ENCODE measurements around the gene TNFSF13B.

The TNFSF13B gene

DNA sequence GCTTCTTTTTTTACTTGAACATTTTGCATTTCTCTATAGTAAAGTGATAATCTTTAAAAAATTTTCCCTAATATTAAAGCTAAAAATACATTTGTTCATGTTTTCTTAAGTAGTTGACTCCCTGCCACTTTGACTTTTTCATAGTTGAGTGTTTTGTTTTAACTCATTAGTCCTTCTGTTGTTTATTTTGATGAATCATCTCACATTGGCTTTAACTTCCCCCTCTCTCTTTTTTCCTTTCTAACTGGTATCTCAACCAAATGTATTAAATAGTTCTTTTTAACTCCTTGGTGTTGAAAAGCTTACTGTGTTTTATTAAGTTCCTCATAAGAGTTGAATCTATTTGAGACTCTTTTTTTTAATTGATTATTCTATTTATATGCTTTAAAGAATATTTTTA is 2.8 kb downstream of the TNFSF13B start:
- Histone ChIP-seq H3K9ac (ENCODE audit: low read length) (no peak overlapping the region), H3K9me3 (ENCODE audit: control insufficient read depth, low read length) (no peaks in the 10 kb centered on the region), H3K36me3 (ENCODE audit: control insufficient read depth in 1 of 2, insufficient read depth in 2 of 2, low read depth in 1 of 2, low read length in 2 of 2) (no peaks in the 10 kb centered on the region), H3K27ac (ENCODE audit: low read length, poor library complexity, severe bottlenecking) (no peak overlapping the region), H3K4me2 (ENCODE audit: low read length, poor library complexity, severe bottlenecking) (no peak overlapping the region), H2BK120ac (ENCODE audit: low read depth, low read length) (no peak overlapping the region), H2BK12ac (ENCODE audit: low read length in 2 of 2) (no peak overlapping the region), H2BK5ac (ENCODE audit: low read depth, low read length, poor library complexity, severe bottlenecking) (no peak overlapping the region), H3K4me1 (ENCODE audit: control insufficient read depth, insufficient read depth, low read depth, low read length) (peaks cover 7% of the 10 kb centered on the region), H3K79me1 (replicated peaks; ENCODE audit: low read length, poor library complexity, severe bottlenecking) (no peaks in the 10 kb centered on the region), H3K27me3 (ENCODE audit: control insufficient read depth in 1 of 2, insufficient read depth in 1 of 2, low read length in 2 of 2) (no peaks in the 10 kb centered on the region), H3K4me3 (ENCODE audit: insufficient read depth in 1 of 2, low read depth in 1 of 2, low read length in 2 of 2) (no peak overlapping the region), H3K23ac (ENCODE audit: low read length in 2 of 2) (no peak overlapping the region), H3K4ac (ENCODE audit: low read depth in 1 of 2, low read length in 2 of 2) (no peak overlapping the region), H3K18ac (ENCODE audit: low read depth in 1 of 2, low read length in 2 of 2) (no peak overlapping the region), H3K14ac (ENCODE audit: low read length in 2 of 2) (no peak overlapping the region), H2BK15ac (ENCODE audit: low read depth, poor library complexity, severe bottlenecking) (no peak overlapping the region), H4K8ac (ENCODE audit: low read length) (no peak overlapping the region), H2AK5ac (ENCODE audit: low read length, severe bottlenecking) (no peak overlapping the region), H4K91ac (ENCODE audit: low read length) (no peak overlapping the region), H2AFZ (ENCODE audit: low read depth, low read length) (no peak overlapping the region)
- DNase-seq, result peak; percentile 28

DNA sequence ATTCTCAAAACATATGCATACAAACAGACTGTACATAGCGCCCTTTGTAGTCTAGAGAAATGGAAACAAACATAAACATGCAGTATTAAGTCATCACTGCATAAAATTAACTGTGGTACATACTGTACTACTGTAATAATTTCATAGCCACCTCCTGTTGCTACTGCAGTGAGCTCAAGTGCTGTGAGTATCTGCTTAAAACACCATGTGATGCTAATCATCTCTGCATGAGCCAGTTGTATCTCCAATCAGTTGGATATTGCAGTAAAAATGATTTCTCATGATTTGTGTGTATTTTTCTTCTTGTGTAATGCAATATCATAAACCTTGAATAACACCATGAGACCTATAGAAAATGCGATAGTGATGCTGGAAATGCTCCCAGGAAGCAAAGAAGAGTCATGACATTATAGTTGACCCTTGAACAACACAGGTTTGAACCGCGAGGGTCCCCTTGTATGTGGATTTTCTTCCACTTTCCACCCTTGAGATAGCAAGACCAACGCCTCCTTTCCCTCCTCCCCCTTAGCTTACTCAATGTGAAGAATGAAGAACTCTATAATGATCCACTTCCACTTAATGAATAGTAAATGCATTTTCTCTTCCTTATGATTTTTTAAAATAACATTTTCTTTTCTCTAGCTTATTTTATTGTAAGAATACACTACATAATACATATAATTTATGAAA is 4.1 kb downstream of the TNFSF13B start:
- Histone ChIP-seq H3K27me3 (ENCODE audit: control insufficient read depth in 1 of 2, insufficient read depth in 1 of 2, low read length in 2 of 2) (no peaks in the 10 kb centered on the region), H2BK5ac (ENCODE audit: low read depth, low read length, poor library complexity, severe bottlenecking) (no peak overlapping the region), H3K9me3 (ENCODE audit: control insufficient read depth, low read length) (no peaks in the 10 kb centered on the region), H3K9ac (ENCODE audit: low read length) (no peak overlapping the region), H3K4me2 (ENCODE audit: low read length, poor library complexity, severe bottlenecking) (no peak overlapping the region), H2AFZ (ENCODE audit: low read depth, low read length) (no peak overlapping the region), H2BK120ac (ENCODE audit: low read depth, low read length) (no peak overlapping the region), H3K4me1 (ENCODE audit: control insufficient read depth, insufficient read depth, low read depth, low read length) (peaks cover 7% of the 10 kb centered on the region), H2BK15ac (ENCODE audit: low read depth, poor library complexity, severe bottlenecking) (no peak overlapping the region), H3K79me1 (replicated peaks; ENCODE audit: low read length, poor library complexity, severe bottlenecking) (no peaks in the 10 kb centered on the region), H3K27ac (ENCODE audit: low read length, poor library complexity, severe bottlenecking) (no peak overlapping the region), H3K14ac (ENCODE audit: low read length in 2 of 2) (no peak overlapping the region), H3K4ac (ENCODE audit: low read depth in 1 of 2, low read length in 2 of 2) (no peak overlapping the region), H3K18ac (ENCODE audit: low read depth in 1 of 2, low read length in 2 of 2) (no peak overlapping the region), H4K8ac (ENCODE audit: low read length) (no peak overlapping the region), H2BK12ac (ENCODE audit: low read length in 2 of 2) (no peak overlapping the region), H2AK5ac (ENCODE audit: low read length, severe bottlenecking) (no peak overlapping the region), H4K91ac (ENCODE audit: low read length) (no peak overlapping the region), H3K4me3 (ENCODE audit: insufficient read depth in 1 of 2, low read depth in 1 of 2, low read length in 2 of 2) (no peak overlapping the region), H3K36me3 (ENCODE audit: control insufficient read depth in 1 of 2, insufficient read depth in 2 of 2, low read depth in 1 of 2, low read length in 2 of 2) (no peaks in the 10 kb centered on the region), H3K23ac (ENCODE audit: low read length in 2 of 2) (no peak overlapping the region)
- WGBS, result 95% methylated on average over 3 of the region's 5 CpGs
- DNase-seq, result no peak

DNA sequence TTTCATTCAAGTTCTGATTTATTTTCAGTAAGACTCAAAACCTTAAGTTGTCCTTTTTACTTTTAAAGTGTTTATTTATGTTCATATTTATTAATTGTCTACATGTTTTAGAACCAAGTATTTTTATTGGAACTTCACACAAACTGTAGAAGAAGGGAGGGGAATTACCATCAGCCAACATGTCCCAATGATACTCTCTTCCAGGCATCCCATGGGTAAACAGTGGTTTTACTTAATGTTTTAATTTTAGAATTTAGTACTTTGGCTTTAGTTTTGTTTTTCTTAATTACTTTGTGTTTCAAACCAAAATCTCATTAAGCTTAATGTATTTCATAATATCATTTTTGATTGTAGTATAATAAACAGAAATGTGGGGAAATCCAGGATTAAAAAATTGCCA is 5.2 kb downstream of the TNFSF13B start:
- no peak overlapping the region for H4K8ac ChIP-seq (ENCODE audit: low read length)
- no peak overlapping the region for H3K18ac ChIP-seq (ENCODE audit: low read depth in 1 of 2, low read length in 2 of 2)
- H3K79me1 ChIP-seq (replicated peaks; ENCODE audit: low read length, poor library complexity, severe bottlenecking), result no peaks in the 10 kb centered on the region
- no peak overlapping the region for H3K14ac ChIP-seq (ENCODE audit: low read length in 2 of 2)
- no peak overlapping the region for H2AK5ac ChIP-seq (ENCODE audit: low read length, severe bottlenecking)
- no peak overlapping the region for H2BK15ac ChIP-seq (ENCODE audit: low read depth, poor library complexity, severe bottlenecking)
- no peak overlapping the region for H3K4me3 ChIP-seq (ENCODE audit: insufficient read depth in 1 of 2, low read depth in 1 of 2, low read length in 2 of 2)
- H3K4me2 ChIP-seq (ENCODE audit: low read length, poor library complexity, severe bottlenecking), result no peak overlapping the region
- H2BK5ac ChIP-seq (ENCODE audit: low read depth, low read length, poor library complexity, severe bottlenecking), result no peak overlapping the region
- no peak overlapping the region for H3K23ac ChIP-seq (ENCODE audit: low read length in 2 of 2)
- no peak overlapping the region for H2BK12ac ChIP-seq (ENCODE audit: low read length in 2 of 2)
- no peak for DNase-seq
- H3K4me1 ChIP-seq (ENCODE audit: control insufficient read depth, insufficient read depth, low read depth, low read length), result peaks cover 5% of the 10 kb centered on the region
- no peaks in the 10 kb centered on the region for H3K36me3 ChIP-seq (ENCODE audit: control insufficient read depth in 1 of 2, insufficient read depth in 2 of 2, low read depth in 1 of 2, low read length in 2 of 2)
- H3K4ac ChIP-seq (ENCODE audit: low read depth in 1 of 2, low read length in 2 of 2), result no peak overlapping the region
- H3K27me3 ChIP-seq (ENCODE audit: control insufficient read depth in 1 of 2, insufficient read depth in 1 of 2, low read length in 2 of 2), result no peaks in the 10 kb centered on the region
- H2AFZ ChIP-seq (ENCODE audit: low read depth, low read length), result no peak overlapping the region
- H4K91ac ChIP-seq (ENCODE audit: low read length), result no peak overlapping the region
- no peak overlapping the region for H2BK120ac ChIP-seq (ENCODE audit: low read depth, low read length)
- H3K9me3 ChIP-seq (ENCODE audit: control insufficient read depth, low read length), result no peaks in the 10 kb centered on the region
- no peak overlapping the region for H3K27ac ChIP-seq (ENCODE audit: low read length, poor library complexity, severe bottlenecking)
- H3K9ac ChIP-seq (ENCODE audit: low read length), result no peak overlapping the region

DNA sequence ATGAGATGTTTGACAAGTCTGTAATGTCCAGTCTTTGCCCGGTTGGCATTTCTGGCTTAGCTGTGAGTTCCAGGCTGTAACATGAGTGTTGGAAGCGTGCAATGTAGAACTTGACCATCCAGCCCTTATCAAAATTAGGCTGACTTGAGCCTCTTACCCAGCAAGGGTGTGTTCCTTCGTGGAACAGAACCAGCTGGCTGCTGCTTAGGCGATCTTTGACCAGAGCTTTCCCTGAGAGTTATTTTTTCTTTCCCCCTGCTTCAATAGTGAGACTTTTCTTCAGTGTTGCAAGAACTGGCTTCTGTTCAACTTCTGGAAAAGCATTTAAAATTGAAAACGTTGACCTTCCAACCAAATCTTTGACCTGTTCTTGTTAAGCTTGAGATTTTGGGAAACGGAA is 6.5 kb downstream of the TNFSF13B start:
- Histone ChIP-seq H3K9ac (ENCODE audit: low read length) (no peak overlapping the region), H2BK12ac (ENCODE audit: low read length in 2 of 2) (no peak overlapping the region), H3K27me3 (ENCODE audit: control insufficient read depth in 1 of 2, insufficient read depth in 1 of 2, low read length in 2 of 2) (no peaks in the 10 kb centered on the region), H3K4me1 (ENCODE audit: control insufficient read depth, insufficient read depth, low read depth, low read length) (no peaks in the 10 kb centered on the region), H3K4ac (ENCODE audit: low read depth in 1 of 2, low read length in 2 of 2) (no peak overlapping the region), H3K14ac (ENCODE audit: low read length in 2 of 2) (no peak overlapping the region), H3K9me3 (ENCODE audit: control insufficient read depth, low read length) (no peaks in the 10 kb centered on the region), H3K23ac (ENCODE audit: low read length in 2 of 2) (no peak overlapping the region), H3K4me2 (ENCODE audit: low read length, poor library complexity, severe bottlenecking) (no peak overlapping the region), H3K36me3 (ENCODE audit: control insufficient read depth in 1 of 2, insufficient read depth in 2 of 2, low read depth in 1 of 2, low read length in 2 of 2) (no peaks in the 10 kb centered on the region), H4K8ac (ENCODE audit: low read length) (no peak overlapping the region), H2BK120ac (ENCODE audit: low read depth, low read length) (no peak overlapping the region), H2AFZ (ENCODE audit: low read depth, low read length) (no peak overlapping the region), H3K79me1 (replicated peaks; ENCODE audit: low read length, poor library complexity, severe bottlenecking) (no peaks in the 10 kb centered on the region), H2BK15ac (ENCODE audit: low read depth, poor library complexity, severe bottlenecking) (no peak overlapping the region), H2AK5ac (ENCODE audit: low read length, severe bottlenecking) (no peak overlapping the region), H2BK5ac (ENCODE audit: low read depth, low read length, poor library complexity, severe bottlenecking) (no peak overlapping the region), H3K27ac (ENCODE audit: low read length, poor library complexity, severe bottlenecking) (no peak overlapping the region), H4K91ac (ENCODE audit: low read length) (no peak overlapping the region), H3K4me3 (ENCODE audit: insufficient read depth in 1 of 2, low read depth in 1 of 2, low read length in 2 of 2) (no peak overlapping the region), H3K18ac (ENCODE audit: low read depth in 1 of 2, low read length in 2 of 2) (no peak overlapping the region)
- 75% methylated on average over 5 of the region's 6 CpGs for WGBS
- no peak for DNase-seq

Measured in mesenchymal stem cell (in vitro differentiated cells and primary cell).